RKO (cell line): Measurements from ENCODE around the gene NOX4.
"Not testable (repeated sequence)": the region's sequence is repeated elsewhere in the genome, so short reads cannot be mapped to it uniquely, and the experiment has no call there.

Experiments
- DNase-seq: peaks from one replicate; pipeline ENCODE4 v3.0.0-alpha.2; 2016; ENCODE audit warnings: low spot score

The NOX4 gene

DNA sequence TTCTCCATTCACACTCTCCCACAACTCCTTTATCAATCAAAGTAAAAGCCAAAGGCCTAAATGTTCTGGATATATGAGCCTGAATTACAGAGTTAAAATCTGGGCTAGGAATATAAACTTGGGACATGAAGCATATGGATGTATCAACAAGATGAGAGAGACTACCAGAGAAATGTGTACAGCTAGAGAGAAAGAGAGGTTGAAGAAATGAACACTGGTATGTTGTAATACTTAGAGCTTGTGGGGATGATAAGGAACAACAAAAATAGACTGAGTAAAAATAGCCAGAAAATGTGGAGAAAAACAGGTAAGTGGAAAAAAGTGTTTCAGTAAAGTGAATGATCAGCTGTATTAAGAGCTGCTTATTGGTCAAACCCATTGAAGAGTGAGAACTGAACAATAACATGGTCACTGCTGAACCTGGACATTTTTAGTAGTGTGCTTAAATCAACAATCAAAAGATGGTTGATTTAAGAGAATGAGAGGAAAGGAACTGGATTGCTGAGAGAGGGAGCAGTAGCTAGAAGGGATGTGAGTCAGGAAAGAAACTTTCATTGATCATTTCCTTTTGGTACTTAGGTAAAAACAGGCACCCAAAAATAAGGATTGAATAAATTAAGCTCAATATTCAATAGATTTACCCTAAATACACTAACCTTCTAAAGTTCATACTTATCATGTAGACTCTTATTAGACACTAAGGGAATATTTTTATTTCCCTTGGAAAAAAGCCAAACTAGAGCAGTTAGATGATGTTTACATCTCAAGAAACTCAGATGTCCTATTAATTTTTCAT lies 111.0 kb downstream of the NOX4 start:
- not testable (repeated sequence) for DNase-seq

DNA sequence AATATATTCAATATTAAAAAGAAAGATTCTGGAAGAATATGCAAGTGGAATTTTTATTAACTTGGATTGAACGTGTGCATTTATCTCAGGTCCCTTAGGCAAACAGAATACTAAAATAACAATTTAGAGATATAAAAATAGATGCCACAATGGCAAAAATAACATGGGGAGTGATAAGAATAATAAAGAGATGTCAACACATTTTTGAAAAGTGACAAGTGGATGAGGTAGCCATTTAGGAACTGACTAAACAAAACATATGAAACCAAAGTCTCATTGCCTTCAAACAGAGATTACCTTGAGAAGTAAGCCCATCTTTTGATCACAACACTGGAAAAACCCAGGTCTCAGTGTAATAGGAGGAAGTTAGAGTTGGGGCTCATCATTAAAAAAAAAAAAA lies 112.2 kb downstream of the NOX4 start:
- DNase-seq, result not testable (repeated sequence)

DNA sequence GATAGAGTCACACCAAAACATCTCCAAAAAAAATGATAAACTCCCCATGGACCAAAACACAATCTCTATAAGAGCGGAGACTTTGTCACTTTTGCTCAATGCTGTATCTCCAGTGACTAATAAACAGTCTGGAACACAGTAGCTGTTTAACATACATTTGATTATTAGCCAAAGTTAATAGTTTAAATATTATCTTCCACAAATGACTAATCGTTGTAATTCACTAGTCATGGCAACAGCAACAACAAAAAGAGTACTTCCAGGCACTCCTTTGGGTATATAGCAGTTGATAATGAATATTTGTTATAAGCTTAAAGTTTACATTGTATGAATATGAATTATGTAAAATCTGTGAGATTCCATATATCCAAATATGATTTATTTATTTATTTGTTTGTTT lies 121.8 kb downstream of the NOX4 start:
- DNase-seq, result not testable (repeated sequence)

DNA sequence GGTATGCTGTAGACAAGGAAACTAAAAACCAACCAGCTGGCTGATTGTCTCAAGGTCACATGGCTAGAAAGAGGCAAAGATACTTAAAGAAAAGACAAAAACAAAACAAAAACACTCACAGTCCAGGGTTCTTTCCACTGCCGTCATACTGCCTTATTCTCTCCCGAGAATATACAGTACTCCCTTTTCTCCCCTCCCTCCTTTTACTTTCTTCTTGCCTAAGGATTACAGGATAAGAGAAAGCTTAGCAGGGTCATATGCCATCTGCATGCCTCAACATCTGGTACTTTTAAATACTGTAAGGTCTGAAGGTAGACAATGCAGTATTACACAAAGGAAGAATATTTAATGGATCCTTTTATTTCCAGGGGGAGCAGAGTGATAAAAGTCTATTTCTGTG lies 126.3 kb downstream of the NOX4 start:
- not testable (repeated sequence) for DNase-seq

DNA sequence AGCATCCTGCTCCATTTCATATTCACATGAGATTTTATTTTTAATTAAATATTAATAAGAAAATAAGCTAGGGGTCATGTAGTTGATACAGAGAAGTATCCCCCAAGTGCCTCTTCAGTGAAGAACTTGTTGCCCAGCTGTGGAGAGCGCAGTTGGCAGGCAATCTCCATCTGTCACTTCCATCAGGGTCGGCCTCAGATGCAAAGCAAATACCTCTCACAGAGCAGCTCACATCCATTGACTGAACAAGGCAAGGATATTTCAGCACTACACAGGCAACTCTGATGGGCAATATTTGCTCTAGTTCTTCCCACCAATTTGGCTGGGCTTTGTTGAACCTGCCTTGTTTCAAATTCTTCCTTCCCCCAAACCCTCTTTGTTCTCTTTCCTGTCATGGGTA lies 129.4 kb downstream of the NOX4 start:
- no peak for DNase-seq

DNA sequence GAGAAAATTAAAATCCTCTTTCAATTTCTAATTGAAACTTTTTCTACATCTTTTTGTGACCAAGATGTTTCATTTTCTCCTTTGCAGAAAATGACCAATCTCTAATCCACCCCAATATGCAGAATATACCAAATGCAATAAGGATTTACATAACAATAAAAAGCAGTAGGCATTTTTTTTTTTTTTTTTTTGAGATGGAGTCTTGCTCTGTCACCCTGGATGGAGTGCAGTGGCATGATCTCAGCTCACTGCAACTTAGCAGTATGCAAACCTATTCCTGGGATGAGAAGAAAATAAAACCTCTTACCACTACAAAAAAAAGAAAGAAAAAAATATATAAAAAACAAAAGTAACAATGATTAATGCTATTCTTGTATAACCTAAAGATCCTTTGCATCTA lies 132.0 kb downstream of the NOX4 start:
- DNase-seq, result not testable (repeated sequence)

DNA sequence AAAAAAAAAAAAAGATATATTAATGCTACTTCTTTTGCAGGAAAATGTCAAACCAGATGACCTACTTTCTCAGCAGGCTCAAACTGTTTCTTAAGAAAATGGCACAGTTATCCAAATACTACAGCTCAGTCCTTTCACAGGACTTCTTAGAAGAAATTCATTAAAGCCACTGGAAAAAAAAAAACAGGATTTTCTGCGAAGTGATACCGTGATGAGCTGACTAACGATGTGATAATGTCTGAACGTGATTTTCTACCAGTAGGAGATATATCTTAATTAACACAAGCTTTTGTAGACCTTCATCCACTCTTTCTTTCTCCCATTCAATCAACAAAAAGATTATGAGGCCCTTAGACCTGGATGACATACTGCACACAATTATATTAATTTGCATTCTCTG lies 132.4 kb downstream of the NOX4 start:
- no peak for DNase-seq

DNA sequence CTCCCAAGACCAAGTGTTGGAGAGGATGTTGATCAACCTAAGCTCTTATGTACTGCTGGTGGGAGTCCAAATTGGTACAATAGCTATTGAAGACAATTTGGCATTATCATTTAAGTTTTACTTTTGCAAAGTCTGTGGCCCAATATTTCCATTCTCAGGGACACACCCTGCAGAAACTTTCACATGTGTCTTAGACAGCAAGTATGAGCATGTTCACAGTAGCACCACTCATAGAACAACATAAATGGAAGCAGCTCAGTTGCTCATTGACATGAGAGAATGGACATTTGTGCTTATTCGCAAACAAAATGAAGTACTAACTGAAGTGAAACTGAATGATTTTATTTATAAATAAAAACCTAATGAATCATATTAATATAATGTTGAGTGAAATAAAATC lies 135.5 kb downstream of the NOX4 start:
- DNase-seq, result no peak

DNA sequence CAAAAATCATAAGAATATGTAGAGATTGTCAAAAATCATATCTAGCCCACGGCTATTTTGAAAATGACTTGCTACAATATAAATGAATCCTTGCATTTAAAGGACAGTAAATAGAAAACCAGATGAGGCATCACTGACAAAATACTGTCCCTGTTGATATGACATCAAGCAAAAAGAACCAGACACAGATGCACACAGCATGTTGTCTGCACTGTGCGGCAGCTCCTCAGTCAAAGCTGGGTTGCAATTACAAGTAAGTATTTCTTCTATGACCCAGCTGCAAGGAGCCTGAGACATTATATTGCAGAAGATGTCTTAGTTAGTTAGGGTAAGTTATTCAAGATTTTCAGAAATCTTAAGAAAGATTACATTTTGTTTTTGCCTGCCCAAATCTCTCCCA lies 136.7 kb downstream of the NOX4 start:
- not testable (repeated sequence) for DNase-seq

DNA sequence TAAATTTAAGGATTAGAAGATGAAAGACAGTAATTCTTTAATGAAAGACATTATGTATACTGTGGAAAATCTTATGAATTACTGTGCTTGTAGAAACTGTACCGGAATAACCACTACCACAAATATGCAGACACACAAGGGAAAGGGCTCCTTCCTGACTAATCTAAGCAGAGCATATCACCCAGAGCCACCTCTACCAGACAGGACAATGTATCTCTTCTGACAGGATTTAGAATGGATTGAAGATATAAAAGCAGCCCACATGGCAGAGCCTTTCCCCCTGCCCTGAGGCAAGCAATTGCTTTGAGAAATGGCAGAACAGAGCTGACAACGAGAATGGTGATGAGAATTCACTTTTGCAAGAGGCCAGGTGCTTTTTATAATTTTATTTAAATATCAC lies 144.1 kb downstream of the NOX4 start:
- DNase-seq, result no peak

DNA sequence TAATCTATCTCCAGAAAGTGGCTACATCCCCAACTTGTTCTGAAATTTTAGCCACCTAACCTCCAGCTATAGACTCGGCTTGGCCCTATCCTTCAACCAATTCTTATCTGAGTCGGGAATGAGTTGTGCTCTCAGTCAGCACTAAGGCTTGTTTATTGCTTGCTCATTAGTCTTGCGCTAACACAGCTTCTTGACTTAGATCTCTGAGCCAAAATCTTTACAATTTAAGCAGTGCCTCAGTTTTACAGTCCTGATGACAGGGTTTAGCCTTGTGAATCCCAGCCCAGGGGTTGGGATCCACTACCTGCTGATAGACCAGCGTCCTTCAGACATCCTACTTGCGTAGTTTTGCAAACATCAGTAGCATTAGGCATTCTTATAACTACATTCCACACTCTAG lies 144.6 kb downstream of the NOX4 start:
- DNase-seq, result no peak

DNA sequence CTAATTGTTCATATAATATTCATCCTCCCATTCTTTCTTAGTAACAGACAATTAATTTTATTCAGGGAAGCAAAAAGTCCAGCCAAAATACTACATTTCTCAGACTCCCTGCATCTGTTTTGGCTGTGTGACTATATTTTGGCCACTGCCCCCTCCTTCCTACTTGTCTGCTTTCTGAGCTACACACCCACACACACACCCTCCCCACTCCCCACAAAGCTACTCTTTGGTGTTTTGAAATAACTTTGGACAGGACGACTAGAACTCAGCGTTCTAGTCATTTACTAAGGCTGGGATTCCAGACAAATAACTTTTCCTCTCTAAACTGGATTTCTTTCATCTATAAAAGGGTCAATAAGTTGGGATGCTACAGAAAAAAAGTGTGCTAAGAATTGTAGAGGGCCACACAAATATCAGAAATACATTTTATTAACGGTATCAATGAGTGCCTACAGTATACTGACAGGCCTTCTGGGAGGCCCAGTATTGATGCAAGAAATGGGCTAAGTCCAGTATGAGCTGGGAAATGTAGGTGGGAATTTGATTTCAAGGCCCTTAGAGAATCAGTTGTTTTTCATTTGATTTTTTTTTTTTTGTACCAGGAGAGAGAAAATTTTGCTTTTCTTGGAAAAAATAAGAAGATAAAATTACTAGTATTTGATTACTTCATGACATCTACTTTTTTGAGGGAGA lies 148.1 kb downstream of the NOX4 start:
- not testable (repeated sequence) for DNase-seq

DNA sequence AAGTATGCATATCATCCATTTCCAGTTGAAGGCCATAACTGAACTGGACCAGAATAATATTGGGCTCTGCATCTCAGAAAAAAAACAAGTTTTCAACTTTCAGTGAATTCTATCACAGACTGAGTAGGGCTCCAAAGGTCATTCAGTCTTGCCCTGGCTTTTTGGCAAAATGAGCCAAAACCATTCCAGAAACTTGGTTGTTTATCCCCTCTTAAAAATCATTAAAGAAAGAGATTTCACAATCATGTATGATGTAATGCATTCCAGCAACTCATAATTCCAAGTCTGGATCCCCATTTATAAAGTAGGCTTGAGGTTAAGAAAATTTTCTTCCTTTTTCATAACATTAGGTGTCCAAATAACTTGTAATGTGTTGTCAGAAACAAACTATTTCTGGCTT lies 150.7 kb downstream of the NOX4 start:
- not testable (repeated sequence) for DNase-seq

DNA sequence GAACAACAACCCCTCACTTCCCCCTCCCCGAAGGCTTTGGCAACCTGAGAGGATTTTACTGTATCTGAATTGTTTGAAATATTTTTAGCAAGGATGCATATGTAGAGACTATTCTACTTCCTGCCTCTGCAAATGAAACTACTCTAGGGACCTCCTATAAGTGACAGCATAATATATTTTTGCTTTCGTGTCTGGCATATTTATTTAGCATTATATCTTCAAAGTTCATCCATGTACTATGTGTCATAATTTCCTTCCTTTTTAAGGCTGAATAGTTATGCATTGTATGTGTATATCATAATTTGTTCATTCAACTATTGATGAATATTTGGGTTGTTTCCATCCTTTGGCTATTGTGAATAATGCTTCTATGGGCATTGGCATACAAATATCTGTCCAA lies 153.1 kb downstream of the NOX4 start:
- DNase-seq, result not testable (repeated sequence)

DNA sequence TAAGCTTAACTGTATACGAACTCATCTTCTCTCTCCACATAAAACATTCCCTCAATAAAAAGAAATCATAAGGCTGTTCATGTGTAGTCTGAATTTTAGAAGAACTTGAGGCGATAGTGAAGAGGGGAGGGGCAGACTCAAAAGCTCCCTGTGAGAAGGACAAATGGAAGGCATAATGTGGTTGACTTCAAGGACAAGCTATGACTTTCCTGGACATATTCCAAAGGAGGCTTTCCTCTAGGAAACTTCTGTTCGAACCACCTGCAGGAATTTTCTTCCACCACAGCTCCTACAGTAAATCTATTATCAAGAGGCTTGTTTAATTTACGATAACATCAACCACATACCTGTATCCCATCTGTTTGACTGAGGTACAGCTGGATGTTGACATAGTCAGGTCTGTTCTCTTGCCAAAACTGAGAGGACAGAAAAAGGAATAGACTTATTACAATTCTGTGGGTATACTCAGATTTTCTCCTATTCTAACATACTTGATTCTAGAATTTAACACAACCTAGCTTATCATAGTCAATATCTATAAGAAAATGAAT lies 154.0 kb downstream of the NOX4 start:
- not testable (repeated sequence) for DNase-seq

DNA sequence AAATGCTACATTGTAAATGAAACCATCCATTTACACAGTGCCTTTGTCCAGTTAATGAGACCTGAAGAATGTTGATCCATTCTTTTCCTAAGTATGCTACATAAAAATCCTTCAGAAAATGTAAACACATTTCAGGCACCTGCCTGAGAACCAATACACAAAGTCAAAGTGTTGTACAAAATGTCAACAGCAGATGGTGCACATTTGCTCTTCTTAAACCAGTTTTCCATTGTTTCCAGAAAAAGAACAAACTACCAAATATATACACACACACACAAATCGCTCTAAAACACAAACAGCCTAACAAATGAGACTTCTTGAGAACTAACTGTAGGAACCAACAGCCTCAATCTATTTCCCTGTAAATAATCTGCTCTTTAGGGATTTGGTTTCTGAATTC lies 157.5 kb downstream of the NOX4 start:
- peak; percentile 20 for DNase-seq

DNA sequence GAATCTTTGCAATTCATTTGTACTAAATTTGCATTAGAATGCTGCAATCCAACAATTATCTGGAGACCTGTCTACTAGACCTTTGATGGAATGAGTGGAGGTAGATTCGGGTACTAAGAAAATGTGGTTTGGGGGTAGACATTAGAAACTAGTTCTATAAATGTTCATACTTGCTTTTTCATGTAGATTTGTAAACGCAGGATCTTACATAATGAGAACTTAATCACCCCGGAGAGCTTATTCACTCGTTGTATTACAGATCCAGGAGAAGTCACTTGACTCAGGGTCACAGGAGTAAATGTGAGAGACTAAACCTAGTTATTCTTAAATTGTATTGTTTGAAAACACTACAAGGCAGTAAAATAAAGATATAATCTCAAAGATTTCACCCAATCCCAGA lies 159.2 kb downstream of the NOX4 start:
- DNase-seq, result peak; percentile 11

DNA sequence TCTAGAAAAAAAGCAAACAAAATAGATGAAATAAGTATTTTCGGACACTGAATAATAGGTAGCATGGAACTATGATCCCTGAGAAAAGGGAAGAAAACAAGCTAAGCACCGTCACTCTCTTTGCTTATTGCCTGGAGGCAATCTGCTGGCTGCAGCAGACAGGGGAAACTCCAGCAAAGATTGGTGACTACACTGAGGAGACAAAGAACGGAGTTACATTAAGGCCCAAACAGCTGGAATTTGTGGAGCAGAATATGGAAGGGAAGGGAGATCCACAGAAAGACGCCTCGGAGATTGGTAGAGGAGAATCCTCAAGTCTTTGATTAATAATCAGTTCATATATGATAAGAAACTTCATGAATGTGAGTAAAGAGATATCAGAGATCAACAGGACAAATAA lies 163.3 kb downstream of the NOX4 start:
- no peak for DNase-seq

DNA sequence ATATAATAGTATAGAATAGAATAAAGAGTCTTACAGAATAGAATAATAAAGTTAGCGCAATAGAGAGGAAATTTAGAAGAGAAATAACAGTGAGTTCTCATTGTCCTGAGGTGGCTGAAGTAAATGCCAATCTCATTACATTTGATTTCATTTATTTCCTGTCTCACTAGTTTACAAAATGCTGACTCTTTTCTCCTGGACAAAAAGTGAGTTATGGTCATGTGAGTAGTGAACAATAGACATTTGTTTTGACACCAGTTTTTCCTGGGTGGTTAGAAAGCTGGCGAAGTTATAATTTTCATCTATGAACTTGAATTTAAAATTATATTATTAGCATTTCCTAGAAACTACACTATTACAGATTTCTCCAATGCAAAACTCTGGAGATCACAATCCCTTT lies 169.8 kb downstream of the NOX4 start:
- DNase-seq, result no peak

DNA sequence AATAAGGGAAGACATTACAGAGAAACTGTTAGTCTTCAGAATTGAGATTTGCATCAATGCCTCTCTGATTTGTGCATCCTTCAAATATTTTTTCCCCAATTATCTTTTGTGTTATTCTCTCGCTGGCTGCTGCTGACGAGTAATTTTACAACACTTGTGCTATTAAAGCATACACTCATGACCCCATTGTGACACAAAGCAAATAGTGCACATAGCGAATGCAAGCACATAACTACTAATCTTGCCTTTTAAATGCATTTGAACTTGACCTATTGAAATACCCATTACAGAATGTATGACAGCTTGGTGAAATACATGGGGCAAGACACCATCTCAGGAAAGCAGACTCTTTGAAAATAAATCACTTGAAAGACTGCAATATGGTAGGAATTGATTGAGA lies 180.6 kb downstream of the NOX4 start:
- not testable (repeated sequence) for DNase-seq

DNA sequence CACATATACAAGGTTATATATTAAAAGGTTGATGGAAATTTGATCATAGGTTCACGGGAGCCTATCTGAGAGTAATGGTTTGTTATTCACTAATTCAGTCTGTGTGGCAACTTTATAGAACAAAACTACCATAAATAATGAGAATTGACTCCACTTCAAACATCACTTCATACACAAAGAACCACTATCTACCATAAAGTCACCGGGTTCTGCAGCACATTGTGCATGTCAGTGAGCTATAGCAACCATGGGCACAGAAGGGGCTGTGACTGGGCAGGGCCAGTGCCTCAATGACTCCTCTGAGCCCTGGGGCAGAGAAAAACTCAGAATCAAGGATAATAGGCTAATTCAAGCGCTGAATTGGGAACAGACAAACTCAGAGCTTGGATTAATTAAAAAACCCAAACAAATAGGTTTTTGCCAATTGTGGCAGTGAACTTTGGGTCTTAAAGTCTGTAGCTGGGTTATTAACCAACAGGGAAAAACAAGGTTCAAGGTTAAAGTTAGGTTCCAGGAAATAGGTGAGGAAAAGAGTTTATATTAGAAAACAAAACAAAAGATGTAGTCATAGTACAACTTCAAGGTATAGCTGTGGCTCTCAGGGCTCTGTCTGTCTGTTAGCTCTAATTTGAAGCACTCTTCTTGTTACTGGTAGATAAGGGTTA lies 181.7 kb downstream of the NOX4 start:
- DNase-seq, result not testable (repeated sequence)

DNA sequence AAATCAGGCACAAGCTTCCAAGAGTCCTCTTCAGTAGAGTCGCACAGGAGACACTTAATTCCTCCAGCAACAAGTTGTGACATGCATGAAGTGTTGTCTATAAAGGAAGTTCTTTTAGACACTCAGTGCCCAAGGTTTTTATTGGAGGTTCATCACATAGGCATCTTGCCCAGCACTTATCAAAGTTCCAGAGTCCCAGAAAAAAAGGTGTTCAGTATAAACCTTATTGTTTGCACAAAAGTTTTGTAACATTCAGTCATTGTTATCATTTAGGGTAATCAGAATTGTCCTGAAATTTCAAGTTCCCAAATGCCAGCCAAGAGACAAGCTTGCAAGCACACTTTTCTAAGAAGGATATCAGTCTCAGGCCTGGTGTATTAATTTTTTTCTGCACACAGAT lies 182.9 kb downstream of the NOX4 start:
- not testable (repeated sequence) for DNase-seq

DNA sequence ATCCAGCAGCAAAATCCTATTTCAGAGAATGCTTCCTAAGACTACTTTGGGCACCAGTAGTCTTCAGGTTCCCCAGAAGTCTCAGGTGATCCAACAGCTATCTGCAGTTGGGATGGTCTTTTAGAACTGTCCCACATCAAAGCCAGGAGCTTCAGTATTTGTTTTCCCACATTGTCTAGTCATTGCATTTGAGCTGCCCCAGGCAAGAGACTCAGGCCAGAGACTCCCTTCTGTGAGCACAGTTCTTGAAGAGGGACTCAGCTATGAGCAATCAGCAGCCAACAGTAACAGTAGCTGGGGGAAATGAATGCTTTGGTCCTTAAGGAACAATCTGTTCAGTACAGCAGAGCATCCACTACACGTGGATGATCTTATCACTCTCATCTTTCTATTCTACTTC lies 188.1 kb downstream of the NOX4 start:
- DNase-seq, result not testable (repeated sequence)
